ENCODE measurements around the gene MLYCD.

MLYCD gene

GRCh38 chr16:83972256-83973008, 73.5 kb downstream of the MLYCD start:
- DNase-seq, result no peak

- DNase-seq, result no peak
Measured at GRCh38 chr16:83973077-83973476, 74.2 kb downstream of the MLYCD start.

GRCh38 chr16:83973581-83974385, 74.9 kb downstream of the MLYCD start:
- DNase-seq, result no peak

DNA sequence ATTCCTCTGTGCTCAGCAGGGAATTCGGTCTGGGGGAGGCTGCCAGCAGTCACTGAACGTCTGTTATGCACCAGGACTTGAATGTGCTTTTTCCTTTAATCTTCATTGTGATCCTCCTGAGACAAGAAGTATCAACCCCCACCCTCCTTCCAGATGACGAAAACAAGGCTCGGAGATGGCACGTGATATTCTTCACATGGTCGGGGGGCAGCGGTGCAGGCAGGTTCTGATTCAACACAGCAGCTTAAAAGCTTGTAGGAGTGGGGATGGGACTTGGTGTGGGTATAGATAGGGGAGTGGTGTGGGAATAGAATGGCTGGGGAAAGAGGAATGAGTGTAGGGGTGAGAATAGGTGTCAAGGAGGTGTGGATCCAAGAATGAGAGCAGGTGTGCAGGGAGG, 75.6 kb downstream of the MLYCD start:
- DNase-seq, result no peak

DNA sequence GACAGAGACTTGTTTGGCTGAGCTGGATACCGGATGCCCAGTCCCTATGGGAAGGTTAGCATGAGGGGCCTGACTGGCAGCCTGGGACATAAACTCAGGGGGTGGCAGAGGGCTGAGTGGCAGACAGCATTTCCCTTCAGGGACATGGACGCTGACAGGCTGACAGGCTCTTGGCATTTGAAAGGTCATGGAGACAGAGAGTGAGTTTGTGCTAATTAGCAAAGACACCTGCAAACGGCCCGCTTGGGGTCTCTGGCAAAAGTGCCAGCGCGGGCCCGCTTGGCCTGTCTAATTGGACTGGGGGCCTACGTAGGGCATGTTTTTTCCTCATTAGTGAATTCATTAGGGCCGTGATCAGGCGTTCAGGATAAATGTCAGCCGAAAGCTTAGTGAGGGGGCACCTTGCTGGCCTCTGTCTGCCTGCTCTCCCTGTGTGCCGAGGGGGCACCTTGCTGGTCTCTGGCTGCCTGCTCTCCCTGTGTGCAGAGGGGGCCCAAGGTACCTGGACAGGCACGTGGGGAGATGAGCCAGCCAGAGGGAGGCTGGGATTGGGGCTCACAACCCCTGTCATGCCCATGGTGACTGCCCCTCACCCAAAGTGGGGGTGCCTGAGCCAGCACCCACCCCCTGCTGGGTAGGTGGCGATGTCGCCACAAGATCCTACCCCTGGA, 76.8 kb downstream of the MLYCD start:
- DNase-seq, result no peak

All from NCI-H187 (cell line).